DMS153 treated with DMSO at 0.1 percent for 48 hours (cell line): ENCODE results near the gene CD84.
"Not testable (repeated sequence)": the region's sequence is repeated elsewhere in the genome, so short reads cannot be mapped to it uniquely, and the experiment has no call there.

Source experiments
- DNase-seq: peaks from one replicate; lab custom pipeline; 2025; ENCODE audit not compliant: unreplicated experiment; lab: John Stamatoyannopoulos, UW

CD84 gene

DNA sequence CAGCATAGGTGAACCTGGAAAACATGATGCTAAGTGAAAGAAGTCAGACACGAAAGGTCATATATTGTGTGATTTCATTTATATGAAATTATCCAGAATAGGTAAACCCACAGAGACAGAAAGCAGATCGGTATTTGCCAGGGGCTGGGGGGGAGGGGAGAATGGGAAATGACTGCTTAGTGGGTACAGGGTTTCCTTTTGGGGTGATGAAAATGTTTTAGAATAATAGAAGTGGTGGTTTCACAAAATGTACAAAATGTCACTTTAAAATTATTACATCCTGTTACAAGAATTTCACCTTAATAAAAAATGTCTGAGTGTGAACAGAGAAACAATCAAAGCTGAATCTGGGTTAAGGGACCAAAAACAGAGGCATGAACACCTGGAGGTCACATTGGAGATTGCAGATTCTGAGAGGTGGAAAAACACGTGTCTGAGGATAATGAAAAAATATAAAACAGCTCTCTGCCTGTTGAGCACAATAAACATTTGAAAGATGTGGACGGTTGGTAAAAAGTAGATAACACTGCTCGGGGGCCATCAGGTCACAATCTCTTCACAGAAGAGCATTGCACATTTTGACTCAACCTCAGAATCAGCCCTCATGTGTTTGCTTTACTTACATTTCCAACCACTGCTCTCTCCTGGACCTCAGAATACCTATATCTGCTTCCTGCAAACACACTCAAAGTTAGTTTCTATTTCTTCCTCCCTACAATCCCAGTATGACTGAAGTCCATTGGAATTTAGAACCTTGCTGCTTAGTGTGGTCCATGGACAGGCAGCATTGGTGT, 59.5 kb downstream of the CD84 start:
- no peak for DNase-seq

DNA sequence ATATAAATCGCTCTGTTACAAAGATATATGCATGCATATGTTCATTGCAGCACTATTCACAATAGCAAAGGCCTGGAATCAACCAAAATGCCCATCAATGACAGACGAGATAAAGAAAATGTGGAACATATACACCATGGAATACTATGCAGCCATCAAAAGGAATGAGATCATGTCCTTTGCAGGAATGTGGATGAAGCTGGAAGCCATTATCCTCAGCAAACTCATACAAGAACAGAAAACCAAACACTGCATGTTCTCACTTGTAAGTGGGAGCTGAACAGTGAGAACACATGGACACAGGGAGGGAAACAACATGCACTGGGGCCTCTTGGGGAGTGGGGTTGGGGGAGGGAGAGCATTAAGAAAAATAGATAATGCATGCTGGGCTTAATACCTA, 61.8 kb downstream of the CD84 start:
- not testable (repeated sequence) for DNase-seq

DNA sequence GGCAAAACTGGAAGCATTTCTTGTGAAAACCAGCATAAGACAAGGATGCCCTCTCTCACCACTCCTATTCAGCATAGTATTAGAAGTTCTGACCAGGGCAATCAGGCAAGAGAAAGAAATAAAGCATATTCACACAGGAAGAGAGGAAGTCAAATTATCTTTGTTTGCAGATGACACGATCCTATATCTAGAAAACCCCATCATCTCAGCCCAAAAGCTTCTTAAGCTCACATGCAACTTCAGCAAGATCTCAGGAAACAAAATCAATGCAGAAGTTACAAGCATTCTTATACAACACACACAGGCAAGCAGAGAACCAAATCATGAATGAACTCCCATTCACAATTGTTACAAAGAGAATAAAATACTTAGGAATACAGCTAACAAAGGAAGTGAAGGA, 63.4 kb downstream of the CD84 start:
- not testable (repeated sequence) for DNase-seq

DNA sequence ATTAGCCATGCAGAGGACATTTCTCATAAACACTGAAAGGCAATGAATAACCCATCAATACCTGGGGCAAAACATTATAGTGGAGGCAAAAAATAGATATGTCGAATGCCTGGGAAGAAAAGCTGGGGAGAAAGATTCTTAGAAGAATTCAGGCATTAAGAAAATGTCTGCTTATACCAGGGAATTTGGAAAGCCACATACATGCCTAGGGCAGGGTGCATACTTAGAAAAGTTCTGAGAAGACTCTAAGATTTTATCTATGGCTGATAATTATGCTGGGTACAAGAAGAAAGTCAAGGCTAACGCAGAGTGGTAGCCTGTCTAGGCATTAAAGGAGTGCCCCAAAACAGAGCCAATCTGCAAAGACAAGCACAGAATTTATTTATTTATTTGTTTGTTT, 74.6 kb downstream of the CD84 start:
- no peak for DNase-seq

DNA sequence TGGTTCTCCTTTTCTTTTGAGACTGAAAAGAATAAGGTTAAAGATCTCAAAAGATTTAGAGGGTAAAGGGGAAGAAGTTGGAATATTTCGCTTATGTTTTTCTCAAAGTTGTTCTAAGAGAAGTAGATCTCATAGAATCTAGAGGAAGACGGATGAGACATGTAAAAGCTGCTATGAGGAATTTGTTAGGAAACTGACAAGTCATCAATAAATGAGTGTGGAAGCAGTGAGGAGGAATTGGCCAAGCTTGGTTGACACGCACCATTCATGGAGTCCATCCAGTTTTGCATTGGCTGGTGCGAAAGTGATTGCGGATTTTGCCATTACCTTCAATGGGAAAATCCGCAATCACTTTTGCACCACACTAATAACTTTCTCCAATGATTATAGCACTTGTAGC, 76.2 kb downstream of the CD84 start:
- DNase-seq: no peak

DNA sequence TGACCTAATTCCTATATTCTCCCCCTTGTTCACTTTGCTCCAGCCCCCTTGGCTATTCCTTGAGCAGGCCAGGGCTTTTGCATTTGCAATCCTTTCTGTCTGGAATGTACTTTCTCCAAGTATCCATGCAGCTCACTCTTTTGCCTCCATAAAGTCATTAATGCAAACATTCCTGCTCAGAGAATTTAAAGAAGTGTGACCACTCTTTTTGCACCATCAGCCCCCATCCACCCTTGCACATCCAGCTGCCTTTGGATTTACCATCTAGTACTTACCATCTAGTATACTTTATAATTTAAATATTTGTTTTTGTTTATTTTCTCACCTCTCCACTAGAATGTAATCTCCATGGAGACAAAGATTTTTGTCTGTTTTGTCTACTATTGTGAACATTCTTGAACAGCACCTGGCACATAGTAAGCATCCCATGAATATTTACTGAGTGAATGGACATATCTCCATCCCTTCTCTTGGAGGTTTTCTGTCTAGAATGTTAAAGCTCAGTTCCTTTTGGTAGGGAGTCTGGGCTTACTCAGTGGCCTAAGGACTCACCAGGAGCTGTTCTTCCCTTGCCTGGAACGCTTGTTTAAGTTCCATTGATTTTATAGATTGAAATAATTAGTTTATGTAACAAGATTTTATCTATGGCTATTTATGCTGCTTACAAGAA, 78.8 kb downstream of the CD84 start:
- no peak for DNase-seq

DNA sequence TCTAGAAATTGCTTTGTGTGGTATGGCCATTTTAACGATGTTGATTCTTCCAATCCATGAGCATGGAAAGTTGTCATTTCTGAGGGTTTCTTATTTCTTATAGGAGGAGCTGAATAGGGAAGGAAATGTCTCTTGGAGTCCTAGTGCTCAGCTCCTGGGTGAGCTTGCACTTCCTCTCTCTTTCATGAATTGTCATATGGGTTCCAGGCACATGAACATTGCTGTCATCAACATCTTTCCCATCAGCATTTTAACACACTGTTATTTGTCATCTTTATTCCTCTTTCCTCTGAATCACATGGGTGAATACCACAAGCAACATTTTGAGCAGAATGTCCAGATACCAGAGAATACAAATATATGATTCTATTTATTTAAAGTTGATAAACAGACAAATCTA, 79.7 kb downstream of the CD84 start:
- no peak for DNase-seq

DNA sequence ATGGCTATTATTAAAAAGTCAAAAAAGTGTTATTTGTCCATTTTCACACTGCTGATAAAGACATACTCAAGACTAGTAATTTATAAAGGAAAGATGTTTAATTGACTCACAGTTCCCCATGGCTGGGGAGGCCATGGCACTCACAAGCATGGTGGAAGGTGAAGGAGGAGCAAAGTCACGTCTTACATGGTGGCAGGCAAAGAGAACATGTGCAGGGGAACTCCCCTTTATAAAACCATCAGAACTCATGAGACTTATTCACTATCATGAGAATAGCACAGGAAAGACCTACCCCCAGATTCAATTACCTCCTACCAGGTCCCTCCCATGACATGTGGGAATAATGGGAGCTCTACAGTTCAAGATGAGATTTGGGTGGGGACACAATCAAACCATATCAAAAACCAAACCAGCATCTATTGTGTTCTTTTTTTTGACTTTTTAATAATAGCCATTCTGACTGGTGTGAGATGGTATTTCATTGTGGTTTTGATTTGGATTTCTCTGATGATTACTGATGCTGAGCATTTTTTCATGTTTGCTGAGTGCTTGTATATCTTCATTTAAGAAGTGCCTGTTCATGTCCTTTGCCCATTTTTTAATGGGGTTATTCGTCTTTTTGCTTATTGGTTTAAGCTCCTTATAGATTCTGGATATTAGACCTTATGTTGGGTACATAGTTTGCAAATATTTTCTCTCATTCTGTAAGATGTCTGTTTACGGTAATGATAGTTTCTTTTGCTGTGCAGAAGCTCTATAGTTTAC, 80.8 kb downstream of the CD84 start:
- not testable (repeated sequence) for DNase-seq

DNA sequence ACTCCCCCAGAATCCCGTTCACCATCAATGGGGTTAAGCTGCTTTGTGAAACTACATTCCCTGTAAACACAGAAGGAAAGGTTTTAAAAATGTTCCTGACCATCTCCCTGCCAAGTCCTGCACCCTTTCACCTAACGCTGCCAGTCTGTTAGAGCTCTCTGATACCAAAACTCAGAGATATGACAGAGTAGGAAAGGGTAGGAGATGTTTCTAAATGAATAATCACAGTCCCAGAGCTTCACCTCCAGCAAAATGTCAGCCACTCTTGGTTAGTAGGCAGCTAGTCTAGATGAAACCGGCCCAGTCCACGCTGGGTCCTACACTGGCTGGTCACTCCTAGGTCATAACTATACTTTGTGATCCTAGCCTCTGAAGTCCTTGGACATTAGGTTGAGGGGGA, 83.0 kb downstream of the CD84 start:
- DNase-seq: no peak

DNA sequence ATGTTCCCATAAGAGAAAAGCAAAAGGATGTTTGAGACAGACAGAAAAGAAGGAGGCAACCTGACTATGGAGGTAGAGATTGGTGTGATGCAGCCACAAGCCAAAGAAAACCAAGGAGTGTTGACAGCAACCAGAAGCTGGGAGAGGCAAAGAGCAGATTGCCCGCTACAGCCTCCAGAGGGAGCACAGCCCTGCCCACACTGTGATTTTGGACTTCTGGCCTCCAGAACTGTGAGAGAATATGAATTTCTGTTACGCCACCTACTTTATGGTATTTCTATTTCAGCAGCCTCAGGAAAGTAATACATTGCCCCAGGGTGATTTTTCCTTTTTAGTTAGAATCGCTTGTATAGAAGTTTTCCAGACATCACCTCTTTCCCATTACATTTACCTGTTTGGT, 84.7 kb downstream of the CD84 start:
- no peak for DNase-seq

DNA sequence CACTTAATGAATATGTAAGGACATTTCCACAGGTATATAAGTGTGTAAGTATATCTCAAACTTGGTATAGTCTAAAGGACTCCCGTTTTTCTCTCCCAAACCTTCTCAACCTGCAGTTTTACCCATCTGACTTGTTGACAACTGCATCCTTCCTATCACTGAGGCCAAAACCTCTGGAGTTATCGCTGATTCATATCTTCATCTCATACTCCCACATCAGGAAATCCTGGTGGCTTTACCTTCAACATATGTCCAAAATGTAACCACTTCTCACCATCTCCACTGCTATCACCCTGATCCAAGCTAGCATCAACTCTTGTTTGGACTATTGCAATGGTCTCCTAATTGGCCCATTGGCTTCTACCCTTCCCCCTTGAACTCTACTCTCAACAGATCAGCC, 86.7 kb downstream of the CD84 start:
- DNase-seq: no peak

DNA sequence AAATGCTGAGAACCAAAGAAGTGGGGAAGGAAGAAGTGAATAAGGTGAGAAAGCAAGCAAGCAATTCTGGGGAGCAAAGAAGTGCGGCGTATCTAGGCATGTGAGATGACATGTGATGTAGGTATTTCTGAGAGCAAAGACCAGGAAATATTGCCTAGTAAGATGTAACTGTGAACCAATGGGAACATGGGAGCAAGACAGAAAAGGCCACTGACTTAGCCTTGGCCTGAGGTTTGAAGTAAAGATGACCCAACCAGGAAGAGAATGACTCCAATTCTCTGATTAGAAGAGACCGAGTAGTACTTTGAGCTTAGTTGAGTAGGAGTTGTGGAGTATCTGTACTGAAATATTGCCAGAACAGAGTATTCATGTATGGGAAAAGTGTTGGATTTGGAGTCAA, 87.3 kb downstream of the CD84 start:
- no peak for DNase-seq
